ENCODE results near the gene EIF4A3.

The EIF4A3 gene

DNA sequence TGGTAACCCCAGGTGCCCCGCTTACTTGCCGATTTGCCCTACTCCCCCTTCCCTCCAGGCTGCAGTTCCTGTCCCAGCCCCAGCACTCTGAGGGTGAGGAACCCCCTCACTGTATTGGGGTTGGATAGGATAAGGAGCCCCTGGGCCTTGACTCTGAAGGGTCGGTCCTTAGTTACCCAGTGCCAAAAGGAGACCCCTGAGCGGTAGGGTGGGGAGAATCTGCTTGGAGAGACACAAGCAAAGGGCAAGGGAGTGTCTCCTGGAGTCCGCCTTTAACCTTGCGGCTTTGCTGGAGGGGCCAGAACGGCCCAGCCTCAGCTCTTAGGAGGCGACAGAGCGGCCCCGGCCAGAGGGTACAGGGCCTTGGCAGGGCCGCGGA is 35.9 kb upstream of the EIF4A3 start:
- Mint-ChIP-seq H3K27me3 (peaks cover 26% of the 10 kb centered on the region), H3K27ac (no peak overlapping the region), H3K36me3 (ENCODE audit: low read depth) (no peaks in the 10 kb centered on the region), H3K4me3 (no peak overlapping the region), H3K4me1 (ENCODE audit: low read depth) (peaks cover 5% of the 10 kb centered on the region), H3K9me3 (no peaks in the 10 kb centered on the region)
- intact Hi-C loops (cut with micrococcal nuclease) = no loop called here

DNA sequence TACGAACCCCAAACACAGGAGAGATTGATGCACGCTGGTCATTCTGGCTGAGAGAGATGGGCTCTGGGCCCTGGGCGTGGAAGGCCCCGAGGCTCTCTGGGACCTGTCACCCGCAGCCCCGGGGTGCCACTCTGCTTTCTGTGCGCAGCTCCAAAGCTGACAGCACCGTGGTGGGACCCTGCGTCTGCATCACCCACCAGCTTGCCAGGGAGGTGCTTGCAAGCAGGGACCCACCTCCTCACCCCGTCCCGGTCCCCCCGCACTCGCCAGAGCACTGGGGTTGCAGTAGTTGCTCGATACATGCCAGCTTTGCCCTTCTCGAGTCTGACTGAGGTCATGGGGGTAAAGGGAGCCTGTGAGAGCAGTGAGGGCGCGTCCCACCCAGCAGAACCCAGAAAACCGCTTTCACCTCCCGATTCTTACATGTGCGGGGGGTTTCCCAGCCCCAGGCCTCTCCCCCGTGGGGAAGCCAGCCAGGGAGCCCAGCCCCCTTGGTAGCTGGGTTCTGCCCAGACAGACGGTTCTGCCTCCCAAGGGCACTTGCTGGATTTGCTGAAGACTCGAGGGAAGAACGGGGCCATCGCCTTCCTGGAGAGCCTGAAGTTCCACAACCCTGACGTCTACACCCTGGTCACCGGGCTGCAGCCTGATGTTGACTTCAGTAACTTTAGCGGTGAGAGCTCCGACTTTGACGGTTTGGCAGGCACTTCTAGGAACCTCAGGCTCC is 35.4 kb upstream of the EIF4A3 start:
- Mint-ChIP-seq H3K9me3 (no peaks in the 10 kb centered on the region), H3K27ac (no peak overlapping the region), H3K36me3 (ENCODE audit: low read depth) (no peaks in the 10 kb centered on the region), H3K4me1 (ENCODE audit: low read depth) (peaks cover 5% of the 10 kb centered on the region), H3K4me3 (no peak overlapping the region), H3K27me3 (peaks cover 26% of the 10 kb centered on the region)
- intact Hi-C loops (cut with micrococcal nuclease) = no loop called here

DNA sequence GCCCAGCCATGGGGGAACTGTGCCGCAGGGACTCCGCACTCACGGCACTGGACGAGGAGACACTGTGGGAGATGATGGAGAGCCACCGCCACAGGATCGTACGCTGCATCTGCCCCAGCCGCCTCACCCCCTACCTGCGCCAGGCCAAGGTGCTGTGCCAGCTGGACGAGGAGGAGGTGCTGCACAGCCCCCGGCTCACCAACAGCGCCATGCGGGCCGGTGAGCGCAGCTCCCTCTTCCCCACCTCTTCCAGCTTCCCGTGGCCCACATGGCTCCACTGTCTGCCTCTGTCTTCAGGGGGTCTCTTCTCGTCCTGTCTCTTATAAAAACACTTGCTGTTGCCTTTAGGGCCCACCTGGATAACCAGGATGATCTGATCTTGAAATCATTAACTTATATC is 34.5 kb upstream of the EIF4A3 start:
- peaks cover 5% of the 10 kb centered on the region for H3K4me1 Mint-ChIP-seq (ENCODE audit: low read depth)
- intact Hi-C loops (cut with micrococcal nuclease) = no loop called here
- no peaks in the 10 kb centered on the region for H3K9me3 Mint-ChIP-seq
- H3K27me3 Mint-ChIP-seq = peaks cover 26% of the 10 kb centered on the region
- no peak overlapping the region for H3K4me3 Mint-ChIP-seq
- no peaks in the 10 kb centered on the region for H3K36me3 Mint-ChIP-seq (ENCODE audit: low read depth)
- H3K27ac Mint-ChIP-seq = no peak overlapping the region

DNA sequence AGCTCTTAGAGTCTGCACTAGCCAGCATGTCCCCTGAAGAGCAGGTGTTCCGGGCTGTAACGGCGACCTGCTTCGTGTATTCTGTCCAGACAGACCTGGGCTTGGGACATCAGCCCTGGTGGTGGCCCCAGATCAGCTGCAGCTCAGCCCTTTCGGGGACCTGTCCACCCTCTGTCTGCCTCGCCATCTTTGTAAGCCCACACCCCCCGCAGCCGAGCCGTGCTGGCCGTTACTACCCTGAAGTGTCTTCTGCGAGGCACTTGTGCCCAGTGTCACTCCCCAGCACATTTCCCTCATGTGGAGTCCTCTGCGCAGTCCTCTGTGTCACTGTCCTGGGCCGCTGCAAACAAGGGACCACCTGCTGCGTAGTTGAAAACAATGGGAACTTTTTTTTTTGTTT is 33.3 kb upstream of the EIF4A3 start:
- Mint-ChIP-seq H3K36me3 (ENCODE audit: low read depth) (no peaks in the 10 kb centered on the region), H3K4me3 (no peak overlapping the region), H3K9me3 (no peaks in the 10 kb centered on the region), H3K4me1 (ENCODE audit: low read depth) (peaks cover 5% of the 10 kb centered on the region), H3K27ac (no peak overlapping the region), H3K27me3 (peaks cover 29% of the 10 kb centered on the region)
- intact Hi-C loops (cut with micrococcal nuclease) = no loop called here

DNA sequence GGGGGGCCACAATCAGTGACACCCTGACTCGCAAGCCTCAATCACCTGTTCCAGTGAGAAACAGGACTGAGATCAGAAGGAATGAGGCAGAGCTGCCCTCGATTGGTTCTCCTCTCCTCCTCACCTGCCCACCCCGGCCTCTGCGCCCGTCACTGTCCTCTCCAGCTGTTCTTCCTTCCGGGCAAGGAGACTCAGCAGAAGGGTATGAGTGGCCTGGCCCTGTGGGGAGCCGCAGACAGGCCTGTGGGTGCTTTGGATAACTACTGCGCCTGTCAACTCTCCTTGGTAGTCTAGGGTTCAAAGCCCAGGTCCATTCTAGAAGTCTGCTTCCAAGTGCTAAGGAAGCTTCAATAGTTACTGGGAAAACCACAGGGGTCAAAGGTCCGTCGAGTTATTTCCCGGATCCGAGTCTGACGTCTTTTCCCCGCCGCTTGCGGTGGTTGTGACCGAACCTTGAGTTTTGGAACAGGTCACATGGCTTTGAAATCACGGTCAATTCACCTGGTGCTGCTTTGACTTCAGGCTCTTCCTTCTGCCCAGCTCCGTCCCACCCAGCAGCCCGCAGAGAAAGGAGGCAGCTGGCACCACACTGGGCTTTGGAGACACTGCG is 31.2 kb upstream of the EIF4A3 start:
- Mint-ChIP-seq H3K9me3 (no peaks in the 10 kb centered on the region), H3K27ac (no peak overlapping the region), H3K27me3 (peaks cover 38% of the 10 kb centered on the region), H3K4me3 (no peak overlapping the region), H3K4me1 (ENCODE audit: low read depth) (peaks cover 6% of the 10 kb centered on the region), H3K36me3 (ENCODE audit: low read depth) (no peaks in the 10 kb centered on the region)
- intact Hi-C loops (cut with micrococcal nuclease) = no loop called here

DNA sequence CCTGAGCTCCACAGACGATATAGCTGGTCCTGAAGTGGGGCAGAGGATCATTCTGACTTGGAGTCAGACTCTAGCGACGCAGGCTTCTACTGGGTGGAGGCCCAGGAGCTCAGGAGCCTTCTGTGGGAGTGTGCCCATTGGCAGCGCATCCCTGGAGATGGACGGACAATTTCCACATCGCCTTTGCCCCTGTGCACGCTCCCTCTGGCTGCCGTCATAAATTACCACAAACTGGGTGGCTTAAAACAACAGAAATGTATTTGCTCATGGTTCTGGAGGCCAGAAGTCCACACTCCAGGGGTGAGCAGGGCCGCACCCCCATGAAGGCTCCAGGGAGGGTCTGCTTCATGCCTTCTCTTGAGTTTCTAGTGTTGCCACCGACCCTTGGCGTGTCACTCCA is 29.8 kb upstream of the EIF4A3 start:
- Mint-ChIP-seq H3K4me3 (no peak overlapping the region), H3K27ac (peak overlapping the region; percentile 18), H3K36me3 (ENCODE audit: low read depth) (no peaks in the 10 kb centered on the region), H3K27me3 (peaks cover 43% of the 10 kb centered on the region), H3K4me1 (ENCODE audit: low read depth) (peaks cover 6% of the 10 kb centered on the region), H3K9me3 (no peaks in the 10 kb centered on the region)
- intact Hi-C loops (cut with micrococcal nuclease) = no loop called here

DNA sequence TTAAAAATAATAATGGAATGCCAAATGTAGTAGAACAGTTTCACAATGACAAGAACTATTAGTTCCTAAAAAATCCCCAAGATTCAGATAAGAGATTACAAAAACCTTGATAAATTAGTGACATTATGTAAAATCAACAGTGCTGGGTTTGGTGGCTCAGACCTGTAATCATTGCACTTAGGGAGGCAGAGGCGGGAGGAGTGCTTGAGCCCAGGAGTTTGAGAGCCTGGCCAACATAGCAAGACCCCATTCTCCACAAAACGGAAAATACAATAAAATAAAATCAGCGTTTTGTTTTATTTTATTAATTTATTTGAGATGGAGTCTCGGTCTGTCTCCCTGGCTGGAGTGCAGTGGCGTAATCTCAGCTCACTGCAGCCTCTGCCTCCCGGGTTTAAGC is 27.0 kb upstream of the EIF4A3 start:
- Mint-ChIP-seq H3K36me3 (ENCODE audit: low read depth) (no peaks in the 10 kb centered on the region), H3K27ac (no peak overlapping the region), H3K4me3 (no peak overlapping the region), H3K4me1 (ENCODE audit: low read depth) (peaks cover 12% of the 10 kb centered on the region), H3K27me3 (peaks cover 38% of the 10 kb centered on the region), H3K9me3 (no peaks in the 10 kb centered on the region)
- intact Hi-C loops (cut with micrococcal nuclease) = no loop called here

DNA sequence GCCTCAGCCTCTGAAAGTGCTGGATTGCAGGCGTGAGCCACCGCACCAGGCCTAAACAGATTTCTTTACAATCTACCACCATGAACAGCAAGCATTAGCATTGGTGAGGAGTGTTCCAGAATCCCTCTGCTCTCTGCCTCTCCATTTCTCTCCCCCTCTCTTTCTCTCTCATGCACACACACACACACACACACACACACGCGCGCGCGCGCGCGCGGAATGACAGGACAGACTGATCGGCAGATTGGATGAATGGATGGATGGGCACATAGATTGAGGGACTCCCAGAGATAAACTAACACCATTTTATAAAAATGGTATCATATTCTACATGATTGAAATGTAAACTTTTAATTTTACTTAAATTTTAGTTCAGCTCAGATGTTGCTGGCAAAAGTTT is 26.2 kb upstream of the EIF4A3 start:
- Mint-ChIP-seq H3K9me3 (no peaks in the 10 kb centered on the region), H3K27ac (no peak overlapping the region), H3K36me3 (ENCODE audit: low read depth) (no peaks in the 10 kb centered on the region), H3K4me1 (ENCODE audit: low read depth) (peaks cover 12% of the 10 kb centered on the region), H3K27me3 (peaks cover 32% of the 10 kb centered on the region), H3K4me3 (no peak overlapping the region)
- intact Hi-C loops (cut with micrococcal nuclease) = no loop called here

DNA sequence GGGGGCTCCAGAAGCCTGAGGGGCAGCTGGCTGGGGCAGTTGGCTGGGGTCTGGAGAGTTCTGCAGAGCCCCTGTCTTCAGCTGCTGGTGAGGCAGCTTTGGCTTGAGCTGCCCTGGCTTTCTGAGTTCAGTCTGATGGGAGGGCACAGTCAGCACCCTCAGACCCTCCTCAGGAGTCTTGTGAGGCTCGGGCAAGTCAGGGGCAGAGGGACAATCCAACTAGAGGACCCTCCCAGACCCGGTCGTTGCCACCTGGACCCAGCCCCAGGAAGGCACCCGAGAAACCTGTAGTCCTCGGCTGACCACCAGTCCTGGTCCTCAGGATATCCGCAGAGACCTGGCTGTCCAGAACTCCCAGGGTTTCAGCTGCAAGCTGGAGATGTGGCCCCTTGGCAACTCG is 24.8 kb upstream of the EIF4A3 start:
- no peaks in the 10 kb centered on the region for H3K36me3 Mint-ChIP-seq (ENCODE audit: low read depth)
- intact Hi-C loops (cut with micrococcal nuclease) = no loop called here
- H3K27ac Mint-ChIP-seq = no peak overlapping the region
- H3K27me3 Mint-ChIP-seq = peaks cover 32% of the 10 kb centered on the region
- H3K4me1 Mint-ChIP-seq (ENCODE audit: low read depth) = peaks cover 12% of the 10 kb centered on the region
- no peak overlapping the region for H3K4me3 Mint-ChIP-seq
- H3K9me3 Mint-ChIP-seq = no peaks in the 10 kb centered on the region

DNA sequence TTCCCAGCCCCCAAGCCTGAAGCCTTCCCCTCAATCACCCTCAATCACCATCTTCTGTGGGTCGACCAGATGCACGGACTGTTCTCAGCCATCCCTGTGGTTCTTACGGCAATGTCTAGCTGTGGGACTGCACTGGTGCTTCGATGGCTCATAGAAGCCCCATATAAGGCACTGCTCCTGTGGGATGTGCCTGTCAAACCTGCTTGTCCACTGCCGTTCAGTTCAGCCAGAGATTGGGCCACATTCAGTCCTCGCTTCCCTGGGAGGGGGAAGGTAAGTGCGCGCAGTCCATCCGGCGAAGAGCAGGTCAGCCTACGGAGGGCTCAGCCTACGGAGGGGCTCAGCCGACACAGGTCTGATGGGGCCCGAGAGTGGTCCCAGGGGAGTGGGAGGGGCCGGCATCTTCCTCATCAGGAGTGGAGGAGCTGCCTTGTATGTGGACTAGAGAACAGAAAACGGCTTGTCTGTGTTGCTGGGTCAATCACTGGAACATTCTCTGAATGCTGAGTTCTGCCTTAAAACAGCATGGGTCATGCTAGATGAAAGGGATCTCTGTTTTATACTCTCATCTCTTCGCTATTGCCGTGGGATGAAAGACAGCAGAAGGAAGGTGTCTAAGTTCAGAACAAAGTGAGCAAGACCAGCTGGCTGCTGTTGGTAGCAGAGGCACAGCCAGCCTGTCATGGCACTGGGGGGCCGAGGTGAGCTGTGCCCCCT is 23.0 kb upstream of the EIF4A3 start, which contains the start of gene CARD14:
Gene CARD14 (plus strand): TSS at position 247 of the 717 bp plus-strand sequence. CDS start 11,409 bp downstream, outside the sequence.
- H3K4me3 Mint-ChIP-seq = no peak within 1 kb of the TSS
- no peaks in the 10 kb centered on the region for H3K9me3 Mint-ChIP-seq
- peaks cover 6% of the 10 kb centered on the region for H3K4me1 Mint-ChIP-seq (ENCODE audit: low read depth)
- no peaks in the 10 kb centered on the region for H3K36me3 Mint-ChIP-seq (ENCODE audit: low read depth)
- H3K27ac Mint-ChIP-seq = no peak within 1 kb of the TSS
- H3K27me3 Mint-ChIP-seq = peaks cover 26% of the 10 kb centered on the region
- intact Hi-C loops (cut with micrococcal nuclease) = no loop called here

DNA sequence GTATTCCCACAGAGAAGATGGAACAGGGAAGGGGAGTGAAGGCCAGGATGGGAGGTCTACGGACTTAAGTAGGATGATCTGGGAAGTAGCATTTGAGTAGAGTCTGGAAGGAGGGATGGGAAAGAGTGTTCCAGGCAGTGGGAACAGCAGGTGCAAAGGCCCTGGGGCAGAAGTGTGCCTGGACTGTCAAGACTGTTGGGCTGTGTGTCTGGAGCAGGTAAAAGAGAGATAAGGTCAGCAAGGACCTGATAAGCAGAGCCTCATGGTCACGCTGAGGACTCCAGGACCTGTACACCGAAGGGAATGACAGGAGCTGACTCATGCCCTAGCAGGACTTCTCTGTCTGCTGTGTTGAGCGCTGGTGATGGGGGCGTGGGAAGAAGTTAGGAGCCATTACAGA is 22.2 kb upstream of the EIF4A3 start:
- Mint-ChIP-seq H3K27me3 (peaks cover 21% of the 10 kb centered on the region), H3K4me3 (no peak overlapping the region), H3K27ac (no peak overlapping the region), H3K9me3 (no peaks in the 10 kb centered on the region), H3K36me3 (ENCODE audit: low read depth) (no peaks in the 10 kb centered on the region), H3K4me1 (ENCODE audit: low read depth) (peaks cover 6% of the 10 kb centered on the region)
- intact Hi-C loops (cut with micrococcal nuclease) = no loop called here

DNA sequence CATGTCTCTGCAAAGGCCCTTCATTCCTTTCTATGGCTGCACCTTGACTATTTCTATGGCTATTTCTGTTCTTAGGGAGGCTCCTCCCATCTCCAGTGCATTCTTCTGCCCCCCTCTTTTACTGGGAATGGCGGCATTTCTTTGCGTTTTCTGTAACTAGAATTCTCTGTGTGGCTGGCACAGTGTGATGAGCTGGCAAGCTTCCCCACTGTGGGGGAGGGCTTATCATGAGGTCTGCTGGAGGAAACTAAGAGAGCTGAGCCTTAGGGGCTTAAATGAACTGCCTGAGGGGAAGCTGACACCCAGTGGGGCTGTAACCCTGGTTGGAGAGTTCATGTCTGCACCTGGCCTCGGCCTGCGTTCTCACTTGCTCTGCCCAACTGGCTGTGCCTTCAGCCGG is 21.4 kb upstream of the EIF4A3 start:
- H3K9me3 Mint-ChIP-seq = no peaks in the 10 kb centered on the region
- H3K36me3 Mint-ChIP-seq (ENCODE audit: low read depth) = no peaks in the 10 kb centered on the region
- H3K4me1 Mint-ChIP-seq (ENCODE audit: low read depth) = peaks cover 6% of the 10 kb centered on the region
- no peak overlapping the region for H3K27ac Mint-ChIP-seq
- H3K4me3 Mint-ChIP-seq = no peak overlapping the region
- H3K27me3 Mint-ChIP-seq = peaks cover 21% of the 10 kb centered on the region
- intact Hi-C loops (cut with micrococcal nuclease) = no loop called here

DNA sequence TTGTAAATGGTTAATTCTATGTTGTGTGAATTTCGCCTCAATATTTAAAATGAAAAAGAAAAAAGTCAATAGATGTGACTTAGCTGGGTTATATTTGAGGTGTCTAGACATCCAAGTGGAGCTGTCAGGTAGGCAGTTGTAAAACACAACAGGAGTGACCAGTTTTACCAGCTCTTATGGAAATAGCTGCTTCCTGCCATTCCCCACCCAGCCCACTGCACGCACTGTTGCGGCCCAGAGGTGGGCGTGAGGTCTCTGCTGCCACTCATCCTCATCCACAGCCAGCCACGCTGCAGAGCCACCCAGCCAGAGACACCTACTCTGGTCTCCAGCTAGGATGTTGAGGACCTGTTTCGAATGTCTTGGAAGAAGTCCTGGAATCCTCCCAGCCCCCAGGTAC is 19.5 kb upstream of the EIF4A3 start:
- Mint-ChIP-seq H3K36me3 (ENCODE audit: low read depth) (no peaks in the 10 kb centered on the region), H3K4me1 (ENCODE audit: low read depth) (peaks cover 6% of the 10 kb centered on the region), H3K27me3 (peaks cover 15% of the 10 kb centered on the region), H3K27ac (no peak overlapping the region), H3K9me3 (no peaks in the 10 kb centered on the region), H3K4me3 (no peak overlapping the region)
- intact Hi-C loops (cut with micrococcal nuclease) = no loop called here

DNA sequence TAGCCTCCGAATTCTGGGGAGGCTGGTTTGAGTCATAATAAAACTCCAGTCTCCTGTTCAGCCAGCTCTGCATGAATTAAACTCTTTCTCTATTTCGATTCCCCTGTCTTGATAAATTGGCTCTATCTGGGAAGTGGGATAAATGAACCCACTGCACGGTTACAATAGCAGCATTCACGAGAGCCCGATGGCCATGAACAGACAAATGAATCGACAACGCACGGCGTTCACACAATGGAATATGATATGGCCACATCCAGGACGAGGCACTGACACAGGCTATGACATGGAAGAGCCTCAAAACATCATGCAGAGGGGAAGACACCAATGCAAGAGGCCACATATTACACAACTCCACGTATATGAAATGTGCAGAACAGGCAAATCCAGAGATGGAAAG is 17.3 kb upstream of the EIF4A3 start:
- Mint-ChIP-seq H3K9me3 (no peaks in the 10 kb centered on the region), H3K4me3 (no peak overlapping the region), H3K36me3 (ENCODE audit: low read depth) (no peaks in the 10 kb centered on the region), H3K27ac (no peak overlapping the region), H3K27me3 (peaks cover 17% of the 10 kb centered on the region), H3K4me1 (ENCODE audit: low read depth) (no peaks in the 10 kb centered on the region)
- intact Hi-C loops (cut with micrococcal nuclease) = no loop called here

Measured in dendritic cell treated with granulocyte-macrophage colony-stimulating factor and Interleukin-4, amounts not matched to agents 40 ng/mL and 50 ng/mL, for 4 days (primary cell).